SJSA1 (cell line): ENCODE results near the gene ENTPD8. TPM values are rescaled to one million over a fixed set of nuclear protein-coding genes. Genes with fewer than 3 reads are reported as not detected.

Experiments
- DNase-seq, 2 experiments: peaks; one replicate each; pipeline ENCODE4 v3.0.0-alpha.2; 2015 to 2020; ENCODE audit warnings: low spot score in 2 of 2, low read depth in 1 of 2
- H3K27ac ChIP-seq: fragments of 250-450 bp; sonication (Bioruptor Pico); 2 replicates; pipeline ENCODE4 v1.5.1; 2020; ENCODE audit warnings: mild to moderate bottlenecking, moderate library complexity
- H3K27me3 ChIP-seq: fragments of 250-450 bp; sonication (Bioruptor Pico); replicated peaks from 2 replicates; pipeline ENCODE4 v1.5.1; 2020; ENCODE audit warnings: mild to moderate bottlenecking, moderate library complexity
- H3K36me3 ChIP-seq: fragments of 250-450 bp; sonication (Bioruptor Pico); 2 replicates; pipeline ENCODE4 v1.5.1; 2020; ENCODE audit warnings: mild to moderate bottlenecking
- H3K4me1 ChIP-seq: fragments of 250-450 bp; sonication (Bioruptor Pico); replicated peaks from 2 replicates; pipeline ENCODE4 v1.6.1; 2021; ENCODE audit warnings: mild to moderate bottlenecking
- H3K4me3 ChIP-seq: fragments of 250-450 bp; sonication (Bioruptor Pico); 2 replicates; pipeline ENCODE4 v1.5.1; 2020; ENCODE audit warnings: mild to moderate bottlenecking
- H3K9me3 ChIP-seq: fragments of 250-450 bp; sonication (Bioruptor Pico); replicated peaks from 2 replicates; pipeline ENCODE4 v1.5.1; 2020; ENCODE audit warnings: mild to moderate bottlenecking
- total RNA-seq: library from RNA; depleted of rRNA; stranded (reverse); fragments of >200 nt; shearing (Covaris generic); gene quantifications from 2 replicates; pipeline ENCODE4 v1.2.3, GENCODE V29; 2014

Gene ENTPD8
- total RNA-seq, 1 experiment from 2014 or later: not detected

DNA sequence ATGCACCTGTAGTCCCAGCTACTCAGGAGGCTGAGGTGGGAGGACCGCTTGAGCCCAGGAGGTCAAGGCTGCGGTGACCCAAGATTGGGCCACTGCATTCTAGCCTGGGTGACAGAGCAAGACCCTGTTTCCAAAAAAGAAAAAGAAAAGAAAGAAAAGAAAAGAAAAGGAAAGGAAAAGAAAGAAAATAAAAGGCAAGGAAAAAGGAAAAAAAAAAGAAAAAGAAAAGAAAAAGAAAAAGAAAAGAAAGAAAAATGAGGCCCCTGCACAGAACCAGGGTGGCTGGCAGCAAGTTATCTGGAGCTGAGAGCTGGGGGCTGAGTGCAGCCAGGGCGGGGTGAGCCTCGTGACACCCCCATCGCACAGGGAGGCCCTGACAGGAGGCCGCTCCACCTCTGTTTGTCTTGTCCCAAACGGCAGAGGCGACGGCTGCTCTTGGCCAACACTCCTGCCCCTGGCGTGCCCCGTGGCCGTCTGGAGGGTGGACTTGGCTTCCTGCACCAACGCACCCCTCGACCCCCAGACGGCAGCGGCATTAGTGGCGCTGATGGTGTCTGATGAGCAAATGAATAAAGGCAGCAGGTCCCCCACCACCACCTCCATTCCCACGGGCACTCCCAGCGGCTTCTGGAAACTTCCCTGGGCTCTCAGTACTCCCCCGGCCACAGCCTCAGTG is 34.9 kb downstream of the ENTPD8 start:
- no peak overlapping the region for H3K4me3 ChIP-seq
- H3K4me1 ChIP-seq: peaks cover 21% of the 10 kb centered on the region
- no peaks in the 10 kb centered on the region for H3K27me3 ChIP-seq
- DNase-seq: no peak
- H3K27ac ChIP-seq: no peak overlapping the region
- no peaks in the 10 kb centered on the region for H3K9me3 ChIP-seq
- H3K36me3 ChIP-seq: no peaks in the 10 kb centered on the region

GRCh38 chr9:137405677-137406081 is 35.5 kb downstream of the ENTPD8 start:
- Histone ChIP-seq H3K4me1 (peaks cover 15% of the 10 kb centered on the region), H3K27me3 (no peaks in the 10 kb centered on the region), H3K36me3 (no peaks in the 10 kb centered on the region), H3K4me3 (no peak overlapping the region), H3K9me3 (no peaks in the 10 kb centered on the region), H3K27ac (no peak overlapping the region)
- DNase-seq: no peak

GRCh38 chr9:137404961-137405567 is 36.1 kb downstream of the ENTPD8 start:
- Histone ChIP-seq H3K9me3 (no peaks in the 10 kb centered on the region), H3K27me3 (no peaks in the 10 kb centered on the region), H3K4me1 (peaks cover 9% of the 10 kb centered on the region), H3K36me3 (no peaks in the 10 kb centered on the region), H3K27ac (no peak overlapping the region), H3K4me3 (no peak overlapping the region)
- no peak for DNase-seq

GRCh38 chr9:137403269-137403668 is 37.9 kb downstream of the ENTPD8 start:
- Histone ChIP-seq H3K27ac (no peak overlapping the region), H3K27me3 (no peaks in the 10 kb centered on the region), H3K4me1 (peaks cover 8% of the 10 kb centered on the region), H3K36me3 (no peaks in the 10 kb centered on the region), H3K4me3 (no peak overlapping the region), H3K9me3 (no peaks in the 10 kb centered on the region)
- DNase-seq: no peak

- H3K27me3 ChIP-seq: no peaks in the 10 kb centered on the region
- H3K36me3 ChIP-seq: no peaks in the 10 kb centered on the region
- H3K9me3 ChIP-seq: no peaks in the 10 kb centered on the region
- H3K27ac ChIP-seq: no peak overlapping the region
- DNase-seq: no peak
- H3K4me1 ChIP-seq: peaks cover 8% of the 10 kb centered on the region
- no peak overlapping the region for H3K4me3 ChIP-seq
Observed at GRCh38 chr9:137402746-137403145, 38.4 kb downstream of the ENTPD8 start.

DNA sequence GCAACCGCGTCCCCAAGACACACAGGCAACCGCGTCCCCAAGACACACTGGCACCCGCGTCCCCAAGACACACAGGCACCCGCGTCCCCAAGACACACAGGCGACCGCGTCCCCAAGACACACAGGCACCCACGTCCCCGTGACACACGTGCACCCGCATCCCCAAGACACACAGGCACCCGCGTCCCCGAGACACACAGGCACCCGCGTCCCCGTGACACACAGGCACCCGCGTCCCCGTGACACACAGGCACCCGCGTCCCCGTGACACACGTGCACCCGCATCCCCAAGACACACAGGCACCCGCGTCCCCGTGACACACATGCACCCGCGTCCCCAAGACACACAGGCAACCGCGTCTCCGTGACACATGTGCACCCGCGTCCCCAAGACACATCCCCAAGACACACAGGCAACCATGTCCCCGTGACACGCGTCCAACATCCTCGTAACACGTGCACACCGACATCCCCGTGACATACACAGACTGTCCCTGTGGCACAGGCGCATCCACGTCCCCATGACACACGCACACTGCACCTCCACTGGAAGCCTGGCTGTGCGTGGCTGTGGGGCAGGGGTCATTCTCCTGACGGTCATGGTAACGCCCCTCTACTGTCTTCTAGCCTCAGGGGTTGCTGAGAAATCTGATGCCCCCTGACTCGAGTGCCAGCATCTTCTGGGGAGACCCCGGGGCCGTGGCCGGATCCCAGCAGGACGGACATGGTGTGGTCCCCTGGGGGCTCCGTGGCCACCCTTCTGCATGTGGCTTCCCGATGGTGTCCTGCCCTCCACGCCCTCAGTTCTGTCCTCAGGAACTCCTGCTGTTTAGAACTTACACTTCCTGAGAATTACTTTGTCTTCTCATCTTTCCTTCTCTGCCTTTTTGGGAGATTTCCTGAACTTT is 42.3 kb downstream of the ENTPD8 start:
- no peak overlapping the region for H3K4me3 ChIP-seq
- H3K27me3 ChIP-seq: no peaks in the 10 kb centered on the region
- H3K36me3 ChIP-seq: no peaks in the 10 kb centered on the region
- no peak overlapping the region for H3K27ac ChIP-seq
- H3K9me3 ChIP-seq: no peaks in the 10 kb centered on the region
- no peaks in the 10 kb centered on the region for H3K4me1 ChIP-seq
- no peak for DNase-seq

GRCh38 chr9:137397675-137398423 is 43.3 kb downstream of the ENTPD8 start:
- no peak for DNase-seq
- H3K27me3 ChIP-seq: no peaks in the 10 kb centered on the region
- no peak overlapping the region for H3K4me3 ChIP-seq

DNA sequence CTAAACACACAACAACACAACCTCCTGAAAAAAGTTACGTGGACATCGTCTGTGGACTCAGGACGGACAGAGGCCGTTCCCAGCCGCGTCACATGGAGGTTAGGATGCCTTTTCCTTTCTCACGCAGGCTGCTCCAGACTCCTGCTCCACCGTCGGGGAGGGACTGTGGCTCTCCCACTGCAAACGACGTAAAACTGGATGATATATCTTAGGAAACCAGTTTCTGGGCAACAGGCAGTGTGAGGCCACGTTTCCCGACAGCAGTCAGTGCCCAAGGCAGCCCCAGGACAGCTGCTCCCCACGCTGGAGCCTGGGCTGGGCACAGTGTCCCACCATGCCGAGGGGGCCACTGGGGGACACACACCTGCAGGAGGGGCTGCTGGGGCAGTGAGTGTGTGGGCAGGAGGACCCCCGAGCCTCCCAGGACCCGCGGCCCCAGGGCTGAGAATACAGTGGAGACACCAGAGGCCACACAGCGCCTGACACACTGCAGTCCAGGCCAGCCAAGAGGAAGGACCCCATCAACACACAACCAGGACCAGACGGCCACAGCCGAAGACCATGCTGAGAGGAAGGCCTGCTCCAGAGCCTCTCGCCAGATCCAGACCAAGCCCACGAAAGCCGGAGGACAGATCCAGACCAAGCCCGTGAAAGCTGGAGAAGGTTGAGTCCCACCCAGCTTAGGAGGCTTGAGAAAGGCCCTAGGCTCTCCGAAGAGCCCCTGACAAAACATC is 44.4 kb downstream of the ENTPD8 start:
- no peak overlapping the region for H3K27ac ChIP-seq
- no peaks in the 10 kb centered on the region for H3K36me3 ChIP-seq
- H3K4me3 ChIP-seq: no peak overlapping the region
- no peaks in the 10 kb centered on the region for H3K9me3 ChIP-seq
- no peaks in the 10 kb centered on the region for H3K27me3 ChIP-seq
- DNase-seq: no peak
- H3K4me1 ChIP-seq: no peaks in the 10 kb centered on the region

More at GRCh38 chr9:137397675-137398423, 43.3 kb downstream of the ENTPD8 start:
- H3K36me3 ChIP-seq: no peaks in the 10 kb centered on the region
- H3K27ac ChIP-seq: no peak overlapping the region
- no peaks in the 10 kb centered on the region for H3K4me1 ChIP-seq
- no peaks in the 10 kb centered on the region for H3K9me3 ChIP-seq

GRCh38 chr9:137396227-137396626 is 44.9 kb downstream of the ENTPD8 start:
- Histone ChIP-seq H3K27me3 (no peaks in the 10 kb centered on the region), H3K36me3 (no peaks in the 10 kb centered on the region), H3K4me3 (no peak overlapping the region), H3K4me1 (no peaks in the 10 kb centered on the region), H3K9me3 (no peaks in the 10 kb centered on the region), H3K27ac (no peak overlapping the region)
- DNase-seq: no peak

GRCh38 chr9:137395666-137396010 is 45.5 kb downstream of the ENTPD8 start:
- no peaks in the 10 kb centered on the region for H3K36me3 ChIP-seq
- no peaks in the 10 kb centered on the region for H3K27me3 ChIP-seq
- DNase-seq: no peak
- no peaks in the 10 kb centered on the region for H3K9me3 ChIP-seq
- no peak overlapping the region for H3K27ac ChIP-seq
- no peak overlapping the region for H3K4me3 ChIP-seq
- no peaks in the 10 kb centered on the region for H3K4me1 ChIP-seq

GRCh38 chr9:137394866-137395665 is 46.1 kb downstream of the ENTPD8 start:
- H3K27me3 ChIP-seq: no peaks in the 10 kb centered on the region
- H3K27ac ChIP-seq: no peak overlapping the region
- no peak for DNase-seq
- H3K4me3 ChIP-seq: no peak overlapping the region
- no peaks in the 10 kb centered on the region for H3K4me1 ChIP-seq
- no peaks in the 10 kb centered on the region for H3K9me3 ChIP-seq
- H3K36me3 ChIP-seq: no peaks in the 10 kb centered on the region

GRCh38 chr9:137393176-137394150 is 47.7 kb downstream of the ENTPD8 start:
- Histone ChIP-seq H3K27ac (no peak overlapping the region), H3K4me1 (no peaks in the 10 kb centered on the region), H3K9me3 (no peaks in the 10 kb centered on the region), H3K36me3 (no peaks in the 10 kb centered on the region), H3K4me3 (no peak overlapping the region), H3K27me3 (no peaks in the 10 kb centered on the region)
- no peak for DNase-seq
